DMS 273 (cell line): ENCODE measurements around the gene CTSZ.
"Not testable (repeated sequence)": the region's sequence is repeated elsewhere in the genome, so short reads cannot be mapped to it uniquely, and the experiment has no call there.

Experiments
- DNase-seq: peaks from one replicate; lab custom pipeline; 2025; ENCODE audit not compliant: unreplicated experiment; lab: John Stamatoyannopoulos, UW

The CTSZ gene

DNA sequence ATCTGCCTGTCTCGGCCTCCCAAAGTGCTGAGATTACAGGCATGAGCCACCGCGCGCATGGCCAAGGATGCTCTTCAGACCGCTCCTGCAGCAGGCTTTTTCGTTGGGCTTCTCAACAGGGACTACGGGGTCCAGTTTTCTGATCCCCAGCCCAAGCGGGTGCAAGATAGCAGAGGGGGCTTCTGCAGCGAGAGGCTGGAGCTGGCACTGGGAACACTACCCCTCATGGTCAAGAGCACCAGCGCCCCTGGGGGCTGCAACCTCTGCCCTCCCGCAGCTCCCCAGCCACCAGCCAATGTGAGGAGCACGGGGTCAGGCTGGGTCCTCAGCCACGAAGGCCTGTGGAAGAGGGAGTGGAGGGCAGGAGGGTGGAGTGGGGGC is 6.0 kb downstream of the CTSZ start:
- DNase-seq = no peak

DNA sequence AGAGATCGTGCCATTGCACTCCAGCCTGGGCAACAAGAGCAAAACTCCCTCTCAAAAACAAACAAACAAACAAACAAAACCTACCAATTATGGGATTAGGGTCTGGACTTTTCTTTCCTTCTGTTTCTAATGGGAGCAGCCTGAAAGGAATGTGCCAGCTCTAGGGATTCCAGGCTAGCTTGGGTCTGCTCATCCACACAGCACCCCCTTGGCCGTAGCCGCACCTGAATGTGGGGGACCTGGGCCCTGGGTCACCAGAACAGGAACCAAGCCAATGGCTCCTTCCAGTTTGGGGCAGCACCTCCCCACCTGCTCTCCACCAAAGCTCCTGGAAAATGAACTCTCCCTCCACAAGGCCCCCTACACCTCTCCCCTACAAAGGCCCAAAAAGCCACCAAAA is 6.7 kb downstream of the CTSZ start:
- DNase-seq = no peak

DNA sequence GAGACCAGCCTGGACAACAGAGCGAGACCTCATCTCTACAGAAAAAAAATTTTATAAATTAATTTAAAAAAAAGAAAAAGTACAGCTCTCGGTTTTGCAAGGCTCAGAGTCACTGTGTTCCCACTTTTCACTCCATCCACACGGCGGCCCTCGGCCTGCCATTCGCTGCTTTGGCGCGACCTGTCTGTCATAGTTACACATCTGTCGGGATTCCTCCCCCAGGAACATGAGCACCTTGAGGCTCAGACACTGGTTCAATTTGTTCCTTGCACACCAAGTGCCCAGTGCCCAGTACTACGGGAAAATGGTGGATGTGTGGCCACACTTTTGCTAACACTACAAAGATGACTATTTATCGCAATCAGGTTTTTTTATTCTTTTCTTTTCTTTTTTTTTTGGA is 8.4 kb downstream of the CTSZ start:
- DNase-seq = no peak

DNA sequence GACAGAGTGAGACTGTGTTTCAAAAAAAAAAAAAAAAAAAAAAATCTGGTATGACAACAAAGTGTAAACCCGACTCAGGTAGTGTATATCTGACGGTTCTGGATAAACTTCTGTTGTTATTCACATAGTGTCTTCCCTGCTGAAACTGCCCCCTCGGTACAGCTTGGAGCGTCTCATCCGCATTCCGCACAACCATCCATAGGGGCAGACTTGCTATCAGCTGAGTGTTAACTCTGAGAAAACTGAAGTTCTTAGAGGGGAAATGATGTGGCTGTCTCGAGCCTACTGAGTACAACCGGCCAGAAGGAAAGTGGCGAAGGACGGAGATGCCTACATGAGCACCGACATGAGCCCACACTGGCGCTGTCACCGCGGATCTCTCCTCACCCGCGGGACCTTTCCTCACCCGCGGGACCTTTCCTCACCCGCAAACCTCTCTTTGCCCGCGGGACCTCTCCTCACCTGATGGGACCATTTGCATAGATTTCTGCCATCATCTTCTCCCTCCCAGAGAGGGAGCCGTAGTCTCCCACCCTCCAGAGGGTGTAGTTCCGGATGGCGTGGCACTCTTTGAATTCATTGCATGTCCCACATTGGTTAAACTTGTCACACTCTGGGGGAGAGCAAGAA is 9.8 kb downstream of the CTSZ start:
- DNase-seq = peak; percentile 16

DNA sequence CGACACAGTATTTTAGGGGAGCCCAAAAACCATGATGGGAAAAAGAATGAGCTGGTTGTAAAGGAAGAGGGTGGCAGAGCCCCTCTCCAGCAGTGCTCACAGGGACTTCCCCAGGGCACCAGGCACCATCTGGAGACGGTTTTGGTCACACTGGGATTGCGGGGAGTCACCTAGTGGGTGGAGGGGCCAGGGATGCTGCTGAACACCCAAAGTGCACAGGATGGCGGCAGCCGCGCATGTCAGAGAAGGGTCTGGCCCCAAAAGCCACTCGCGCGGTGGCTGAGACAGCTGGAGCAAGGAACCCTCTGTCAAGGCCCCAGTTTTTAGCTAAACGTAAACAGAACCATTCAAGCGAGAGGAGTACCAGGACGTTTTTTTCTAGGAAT is 10.8 kb downstream of the CTSZ start:
- DNase-seq = no peak

DNA sequence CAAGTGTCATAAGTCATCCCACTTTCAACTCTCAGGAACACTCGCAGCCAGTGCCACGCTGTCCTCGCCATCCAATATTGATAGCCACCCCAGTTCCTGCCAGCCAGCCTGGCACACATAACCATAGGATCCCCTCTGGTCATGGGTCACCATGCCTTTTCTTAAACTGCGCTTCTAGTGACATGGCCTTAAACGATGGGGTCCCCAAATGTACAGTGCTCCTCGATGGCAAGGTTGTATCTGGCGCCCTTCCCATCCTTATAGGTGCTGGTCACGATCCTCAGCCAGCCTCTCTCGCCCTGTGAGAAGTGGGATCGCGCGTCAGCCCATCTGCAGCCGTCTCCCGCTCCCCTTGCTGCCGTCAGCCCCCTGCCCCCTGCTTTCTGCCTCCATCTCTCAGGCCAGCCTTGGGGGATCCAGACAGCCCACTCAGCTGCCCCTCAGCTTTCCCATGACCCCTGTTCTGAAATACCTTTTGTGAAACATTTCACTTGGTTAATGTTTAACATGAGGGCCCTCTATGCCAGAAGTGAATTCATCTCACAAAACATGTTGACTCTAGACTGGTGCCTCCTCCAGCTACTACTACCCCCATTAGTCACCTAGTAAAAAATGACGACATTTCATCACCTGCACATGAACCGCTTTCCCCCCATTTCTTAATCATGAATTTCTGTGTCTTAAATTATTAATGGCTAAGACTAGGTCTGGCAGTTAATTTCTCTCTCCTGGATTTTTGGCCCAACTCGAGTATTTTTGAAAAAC is 11.4 kb downstream of the CTSZ start:
- no peak for DNase-seq

DNA sequence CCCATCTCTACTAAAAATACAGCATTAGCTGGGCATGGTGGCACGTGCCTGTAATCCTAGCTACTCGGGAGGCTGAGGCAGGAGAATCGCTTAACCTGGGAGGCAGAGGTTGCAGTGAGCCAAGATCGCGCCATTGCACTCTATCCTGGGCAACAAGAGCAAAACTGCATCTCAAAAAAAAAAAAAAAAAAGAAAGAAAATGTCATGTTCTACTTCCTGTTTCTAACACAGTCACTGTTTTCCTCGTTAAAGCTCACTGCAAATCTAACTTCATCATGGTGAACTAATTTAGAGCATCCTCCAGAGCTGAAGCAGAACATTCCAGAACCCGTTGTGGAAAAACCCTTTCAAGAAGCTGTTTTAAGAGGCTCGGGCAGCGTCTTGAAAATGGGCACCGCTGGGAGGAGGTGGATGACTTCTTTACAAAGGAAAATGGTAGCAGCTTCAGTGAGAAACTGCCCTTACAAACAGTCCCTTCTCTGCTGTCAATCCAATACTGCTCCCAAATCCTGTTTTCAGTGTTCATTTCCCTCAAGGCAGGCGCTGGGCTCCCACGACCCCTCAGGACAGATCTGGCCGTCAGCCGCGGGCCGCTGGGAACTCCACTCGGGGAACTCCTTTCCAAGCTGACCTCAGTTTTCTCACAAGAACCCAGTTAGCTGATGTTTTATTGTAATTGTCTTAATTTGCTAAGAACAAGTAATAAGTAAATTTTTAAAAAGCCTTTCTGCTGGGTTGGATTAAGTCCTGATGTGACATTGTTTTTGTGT is 12.5 kb downstream of the CTSZ start:
- no peak for DNase-seq

DNA sequence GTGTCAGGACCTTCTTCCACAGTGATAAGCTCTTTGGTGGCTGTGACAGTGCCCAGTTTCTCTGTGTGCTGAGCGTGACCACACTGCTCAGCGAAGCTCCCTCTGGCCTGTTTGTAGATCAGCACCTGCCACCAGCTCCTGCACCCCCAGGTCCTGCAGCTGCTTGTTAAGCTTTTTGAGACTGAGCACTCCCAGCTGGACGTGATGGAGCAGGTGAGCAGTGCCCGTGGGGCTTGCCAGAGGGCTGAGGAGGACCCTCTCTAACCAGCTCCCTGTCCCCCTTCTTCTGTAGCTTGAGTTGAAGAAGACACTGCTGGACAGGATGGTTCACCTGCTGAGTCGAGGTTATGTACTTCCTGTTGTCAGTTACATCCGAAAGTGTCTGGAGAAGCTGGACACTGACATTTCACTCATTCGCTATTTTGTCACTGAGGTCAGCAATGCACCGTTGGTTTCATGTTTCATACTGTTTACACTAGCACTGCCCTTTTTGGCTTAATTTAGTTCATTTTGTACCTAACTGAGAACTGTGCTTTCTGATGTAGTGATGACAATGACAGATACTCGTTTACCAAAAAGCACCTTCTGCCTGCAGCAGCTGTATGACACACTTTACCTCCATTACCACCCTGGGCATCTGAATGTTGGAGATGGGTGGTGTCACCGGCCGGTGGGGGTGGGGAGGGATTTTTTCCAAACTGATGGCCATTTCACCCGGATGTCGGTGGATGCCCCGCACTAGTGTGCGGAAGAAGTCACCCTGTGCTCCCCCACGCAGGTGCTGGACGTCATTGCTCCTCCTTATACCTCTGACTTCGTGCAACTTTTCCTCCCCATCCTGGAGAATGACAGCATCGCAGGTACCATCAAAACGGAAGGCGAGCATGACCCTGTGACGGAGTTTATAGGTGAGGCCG is 13.5 kb downstream of the CTSZ start:
- DNase-seq = no peak

DNA sequence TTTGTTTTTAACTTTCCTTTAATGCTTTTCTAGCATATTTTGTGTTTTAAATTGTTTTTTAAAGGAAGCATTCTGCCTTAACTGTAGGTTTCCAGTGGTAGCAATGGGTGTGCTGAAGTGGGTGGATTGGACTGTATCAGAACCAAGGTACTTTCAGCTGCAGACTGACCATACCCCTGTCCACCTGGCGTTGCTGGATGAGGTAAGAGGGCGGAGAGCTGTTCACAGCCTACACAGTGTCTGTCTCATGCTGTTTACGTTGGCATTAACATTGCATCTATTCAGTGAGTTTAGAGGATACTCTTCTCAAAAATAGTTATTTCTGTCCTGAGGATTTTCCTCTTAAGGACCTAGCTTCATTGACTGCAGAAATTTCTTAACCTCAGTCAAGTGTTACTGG is 14.1 kb downstream of the CTSZ start:
- no peak for DNase-seq

DNA sequence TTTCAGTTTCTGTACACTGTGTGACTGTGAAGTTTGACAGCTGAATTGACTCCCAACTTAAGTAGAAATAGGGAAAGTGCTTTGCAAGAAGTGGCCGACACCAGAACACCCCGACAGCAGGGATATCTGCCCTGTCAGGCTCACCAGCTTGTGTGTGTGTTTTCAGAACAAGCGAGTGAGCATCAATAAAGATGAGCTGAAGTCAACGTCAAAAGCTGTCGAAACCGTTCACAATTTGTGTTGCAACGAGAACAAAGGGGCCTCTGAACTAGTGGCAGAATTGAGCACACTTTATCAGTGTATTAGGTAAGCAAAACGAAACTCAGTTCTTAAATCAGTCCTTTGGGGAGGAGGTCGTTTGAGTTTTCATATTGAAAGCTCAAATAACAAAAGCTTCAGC is 15.3 kb downstream of the CTSZ start:
- DNase-seq = no peak

DNA sequence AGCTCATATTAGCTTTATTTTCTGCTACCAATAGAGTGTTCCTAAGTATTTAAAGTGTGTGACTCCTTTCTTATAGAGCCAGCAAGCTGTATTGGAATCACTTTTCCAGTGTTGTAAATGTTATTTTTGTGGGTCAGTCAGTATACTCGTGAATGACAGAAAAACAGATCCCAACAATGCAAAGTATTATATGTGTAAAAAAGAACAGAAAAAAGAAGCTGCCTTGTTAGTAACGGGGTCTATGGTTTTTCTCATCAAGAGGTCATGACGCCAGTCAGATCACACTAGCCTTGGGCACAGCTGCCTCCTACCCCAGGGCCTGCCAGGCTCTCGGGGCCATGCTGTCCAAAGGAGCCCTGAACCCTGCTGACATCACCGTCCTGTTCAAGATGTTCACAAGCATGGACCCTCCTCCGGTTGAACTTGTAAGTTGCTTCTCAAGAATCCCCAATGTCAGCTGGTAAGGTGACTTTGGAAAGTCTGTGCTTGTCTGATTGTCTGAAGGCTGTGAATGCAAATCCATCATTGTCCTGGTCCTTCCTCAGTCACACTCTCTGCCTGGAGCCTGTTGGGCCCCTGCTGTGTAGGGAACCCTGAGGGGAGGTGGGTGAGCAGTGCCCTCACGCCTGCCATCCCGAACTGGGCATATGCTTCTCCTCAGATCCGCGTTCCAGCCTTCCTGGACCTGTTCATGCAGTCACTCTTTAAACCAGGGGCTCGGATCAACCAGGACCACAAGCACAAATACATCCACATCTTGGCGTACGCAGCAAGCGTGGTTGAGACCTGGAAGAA is 16.2 kb downstream of the CTSZ start:
- no peak for DNase-seq

DNA sequence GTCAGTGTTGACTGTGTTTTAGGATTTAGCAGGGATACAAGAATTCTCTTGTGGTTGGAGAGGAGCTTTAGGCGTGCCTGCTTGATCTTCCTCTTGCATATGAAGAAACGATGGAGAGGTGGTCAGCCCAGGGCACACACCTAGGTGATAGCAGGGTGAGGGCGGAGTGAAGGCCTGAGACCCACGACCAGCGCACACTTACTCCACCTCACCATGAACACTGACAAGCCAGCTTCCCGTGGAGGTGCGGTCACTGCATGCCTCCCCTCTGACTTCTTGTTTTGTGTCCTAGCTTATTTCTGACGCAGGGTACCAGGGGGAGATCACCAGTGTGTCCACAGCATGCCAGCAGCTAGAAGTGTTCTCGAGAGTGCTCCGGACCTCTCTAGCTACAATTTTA is 17.9 kb downstream of the CTSZ start:
- no peak for DNase-seq

DNA sequence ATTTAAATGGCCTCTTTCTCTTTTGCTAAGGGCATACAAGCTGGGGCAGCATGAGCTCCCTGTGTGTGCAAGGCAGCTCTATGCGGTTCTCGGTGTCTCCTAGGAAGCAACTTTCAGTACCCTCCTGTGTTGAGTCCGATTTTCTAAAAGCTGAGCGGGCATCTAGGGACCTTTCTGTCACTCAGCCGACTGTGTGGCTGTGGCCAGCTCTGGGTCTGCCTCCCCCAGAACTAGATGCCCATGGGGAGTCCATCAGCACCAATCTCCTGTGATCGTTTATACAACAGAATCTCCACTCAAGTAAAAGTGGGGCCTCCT is 18.5 kb downstream of the CTSZ start:
- no peak for DNase-seq

DNA sequence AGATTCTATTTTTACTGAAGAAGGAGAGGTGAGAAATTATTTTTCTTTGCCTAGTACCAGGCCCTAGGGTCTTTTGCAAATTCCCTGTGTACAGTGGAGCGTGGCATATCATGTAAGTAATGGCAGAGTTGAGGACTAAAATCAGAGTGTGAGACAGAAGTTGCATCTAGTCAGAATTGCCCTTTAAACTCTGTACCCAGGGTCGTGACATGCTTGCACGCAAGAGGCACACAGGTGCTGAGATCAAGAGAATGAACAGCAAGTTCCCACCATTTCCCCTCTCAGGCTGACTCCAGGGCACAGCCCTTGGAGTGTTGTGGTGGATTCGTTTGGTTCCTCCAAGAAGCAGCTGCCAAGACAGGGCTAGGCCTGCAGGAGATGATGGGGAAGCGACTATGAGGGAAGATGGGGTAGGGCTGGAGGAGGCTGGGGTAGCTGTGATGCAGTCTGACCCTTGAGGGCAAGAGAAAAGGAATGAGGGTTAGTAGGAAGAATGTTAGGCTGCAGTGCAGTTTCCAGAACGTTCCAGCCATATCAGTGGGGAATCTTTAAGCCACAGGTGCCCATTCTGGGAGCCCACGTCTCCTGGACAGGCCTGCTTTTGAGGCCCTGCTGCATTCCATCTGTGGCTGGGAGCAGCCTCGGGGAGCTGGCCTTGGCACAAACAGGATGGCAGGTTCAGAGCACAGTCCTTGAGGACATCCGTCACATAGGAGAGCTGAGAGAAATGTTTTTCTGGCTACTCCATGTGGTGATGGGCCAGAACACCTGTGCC is 19.1 kb downstream of the CTSZ start:
- DNase-seq = no peak

DNA sequence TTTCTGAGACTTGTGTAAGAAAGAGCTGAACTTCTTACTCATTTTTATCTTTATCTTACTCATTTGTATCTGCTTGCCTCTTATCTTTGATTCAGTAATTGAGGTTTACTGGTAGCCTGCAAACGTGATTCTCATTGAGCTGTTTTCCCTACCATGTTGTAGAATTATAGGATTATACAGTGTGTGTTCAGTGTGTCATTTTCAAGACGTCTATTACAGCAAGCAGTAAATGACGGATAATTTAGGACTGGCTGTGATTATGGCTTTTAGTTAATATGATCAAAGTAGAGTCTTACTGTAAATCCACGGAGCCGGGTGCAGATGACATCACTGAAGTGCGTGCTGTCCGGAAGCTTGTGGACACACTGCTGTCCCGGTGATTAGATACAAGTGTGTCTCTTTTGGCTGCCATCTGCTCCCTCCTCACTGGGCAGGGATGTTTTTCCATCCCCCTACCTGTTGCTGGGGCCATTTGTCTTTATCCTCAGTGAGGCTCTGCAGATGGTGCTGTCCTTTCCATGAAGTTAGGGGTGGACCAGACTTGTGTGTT is 20.0 kb downstream of the CTSZ start:
- no peak for DNase-seq

DNA sequence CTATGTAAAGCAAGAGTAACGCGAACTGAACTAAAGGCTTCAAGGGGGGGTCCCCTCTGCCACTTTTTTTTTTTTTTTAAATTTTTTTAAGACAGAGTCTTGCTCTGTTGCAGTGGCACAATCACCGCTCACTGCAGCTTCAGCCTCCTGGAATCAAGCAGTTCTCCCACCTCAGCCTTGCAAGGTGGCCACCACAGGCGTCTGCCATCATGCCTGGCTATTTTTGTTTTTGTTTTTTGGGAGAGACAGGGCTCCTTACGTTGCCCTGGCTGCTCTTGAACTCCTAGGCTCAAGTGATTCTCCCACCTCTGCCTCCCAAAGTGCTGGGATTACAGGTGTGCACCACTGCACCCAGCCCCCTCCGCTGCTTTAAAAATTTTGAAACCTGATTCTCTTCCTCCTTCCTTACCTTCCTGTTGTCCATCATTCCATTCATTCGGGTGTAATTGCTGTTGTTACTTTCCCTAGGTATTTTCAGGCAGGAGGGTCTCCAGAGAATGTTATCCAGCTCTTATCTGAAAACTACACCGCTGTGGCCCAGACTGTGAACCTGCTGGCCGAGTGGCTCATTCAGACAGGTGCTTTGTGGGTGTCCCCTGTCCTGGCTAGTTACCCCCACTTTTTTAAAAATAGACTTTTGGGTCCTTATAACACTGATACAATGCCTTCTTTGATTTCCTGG is 20.6 kb downstream of the CTSZ start:
- no peak for DNase-seq

DNA sequence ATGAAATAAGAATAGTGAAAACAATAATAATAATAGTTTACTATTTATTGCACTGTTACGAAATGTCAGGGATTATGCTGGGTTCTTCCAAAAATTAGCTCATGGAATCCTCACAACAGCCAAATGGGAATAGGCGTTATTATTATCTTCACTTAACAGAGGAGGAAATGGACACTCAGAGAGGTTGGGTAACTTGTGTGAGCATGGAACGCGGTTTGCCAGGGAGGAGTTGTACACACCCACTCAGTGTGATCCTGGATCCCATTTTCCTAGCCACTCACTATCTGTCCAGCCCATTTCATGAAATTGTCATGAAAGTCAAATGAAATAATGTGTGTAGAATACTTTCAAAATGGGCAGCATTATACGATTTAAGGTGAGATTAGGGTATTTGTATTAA is 21.4 kb downstream of the CTSZ start:
- no peak for DNase-seq

DNA sequence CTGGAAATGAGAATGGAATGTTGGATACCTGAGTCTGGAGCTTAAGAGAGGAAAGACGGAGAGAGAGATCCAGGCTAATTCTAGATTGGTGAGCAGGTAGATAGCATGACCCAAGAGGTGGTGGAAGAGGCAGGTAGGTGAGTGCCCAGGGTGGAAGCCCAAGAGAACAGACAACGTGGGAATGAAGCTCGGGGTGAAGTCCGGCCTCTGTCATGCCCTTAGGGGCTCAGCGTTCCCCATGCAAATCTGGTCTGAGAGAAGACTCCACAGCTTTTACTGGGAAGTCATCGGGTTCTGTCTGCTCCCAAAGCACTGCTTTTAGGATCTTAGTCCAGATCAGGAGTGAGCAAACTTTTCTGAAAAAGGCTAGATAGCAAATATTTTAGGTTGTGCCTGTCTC is 22.4 kb downstream of the CTSZ start:
- no peak for DNase-seq

DNA sequence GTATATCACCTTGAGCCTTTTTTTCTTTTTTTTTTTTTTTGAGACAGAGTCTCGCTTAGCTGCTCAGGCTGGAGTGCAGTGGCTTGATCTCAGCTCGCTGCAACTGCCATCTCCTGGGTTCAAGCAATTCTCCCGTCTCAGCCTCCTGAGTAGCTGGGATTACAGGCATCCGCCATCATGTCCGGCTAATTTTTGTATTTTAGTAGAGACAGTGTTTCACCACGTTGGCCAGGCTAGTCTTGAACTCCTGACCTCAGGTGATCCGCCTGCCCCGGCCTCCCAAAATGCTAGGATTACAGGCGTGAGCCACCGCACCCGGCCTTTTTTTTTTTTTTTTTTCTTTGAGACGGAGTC is 24.0 kb downstream of the CTSZ start:
- DNase-seq = not testable (repeated sequence)
